K562 (cell line): ENCODE data around the gene TRPM4. TPM values are rescaled to one million over a fixed set of nuclear protein-coding genes. Genes with fewer than 3 reads are reported as not detected.

ENCODE experiments used
- BDP1 ChIP-seq: IDR thresholded peaks from 3 replicates; pipeline ENCODE4 v1.6.1; 2011; ENCODE audit not compliant: insufficient read length, insufficient read depth
- FIP1L1 ChIP-seq: fragments of 200-400 bp; formaldehyde crosslinking; IDR thresholded peaks from 2 replicates; pipeline ENCODE4 v1.6.1; 2018; ENCODE audit warnings: mild to moderate bottlenecking, low read depth, low read length; ENCODE audit not compliant: poor library complexity, severe bottlenecking
- ILK ChIP-seq: fragments of 450-650 bp; IDR thresholded peaks from 2 replicates; pipeline ENCODE4 v1.6.1; 2016; ENCODE audit warnings: missing genetic modification characterization, low read depth, mild to moderate bottlenecking, missing compliant biosample characterization, moderate library complexity, borderline replicate concordance
- KLF6 ChIP-seq: fragments of 250-450 bp; sonication (Bioruptor Pico); IDR thresholded peaks from 2 replicates; pipeline ENCODE4 v1.4.0; 2020; ENCODE audit warnings: mild to moderate bottlenecking, moderate library complexity, borderline replicate concordance
- TAF9B ChIP-seq: fragments of 450-650 bp; IDR thresholded peaks from 2 replicates; pipeline ENCODE4 v1.6.1; 2018; ENCODE audit warnings: mild to moderate bottlenecking; ENCODE audit not compliant: partially characterized antibody
- THRAP3 ChIP-seq: fragments of 450-650 bp; IDR thresholded peaks from 2 replicates; pipeline ENCODE4 v1.6.1; 2016; ENCODE audit warnings: mild to moderate bottlenecking, inconsistent platforms, borderline replicate concordance
- ZEB2 ChIP-seq: fragments of 450-650 bp; IDR thresholded peaks from 2 replicates; pipeline ENCODE4 v1.6.1; 2016
- ZKSCAN8 ChIP-seq: fragments of 200-800 bp; sonication (Bioruptor generic); IDR thresholded peaks from 2 replicates; pipeline ENCODE4 v1.6.1; 2016; ENCODE audit warnings: missing genetic modification characterization, missing compliant biosample characterization
- ZNF518B ChIP-seq: fragments of 250-450 bp; sonication (Bioruptor Pico); IDR thresholded peaks from 2 replicates; pipeline ENCODE4 v1.5.0; 2021; ENCODE audit warnings: mild to moderate bottlenecking, moderate library complexity
- ZNF717 ChIP-seq: fragments of 250-450 bp; sonication (Bioruptor Pico); IDR thresholded peaks from 2 replicates; pipeline ENCODE4 v1.5.0; 2021
- ZNF79 ChIP-seq: fragments of 250-450 bp; sonication (Bioruptor Pico); IDR thresholded peaks from 2 replicates; pipeline ENCODE4 v1.4.0; 2020; ENCODE audit warnings: low read depth, mild to moderate bottlenecking, moderate library complexity
- polyA plus RNA-seq, 8 experiments: library from polyadenylated mRNA; depleted of rRNA in 4 of 8; stranded (reverse) in 5 of 8; unstranded in 3 of 8; fragments of >200 nt; fragmentation: Nextera tagmentation in 2 of 8; fragmentation: Illumina TruSeq in 1 of 8; extraction: Ambion mirVana in 2 of 8; extraction: Trizol in 1 of 8; gene quantifications; 2 replicates each; pipeline versions ENCODE4 v1.2.1 to v1.2.3, GENCODE V29; 2011 to 2014; ENCODE audit warnings: inconsistent platforms in 1 of 8, missing spikeins in 1 of 8
- total RNA-seq, 7 experiments: library from RNA; depleted of rRNA in 6 of 7; stranded (reverse); fragments of >200 nt in 6 of 7; fragmentation: Illumina TruSeq in 2 of 7; extraction: Trizol in 2 of 7; gene quantifications; 2 replicates each; pipeline versions ENCODE4 v1.2.1 to v1.2.3, GENCODE V29; 2011 to 2021; ENCODE audit warnings: low replicate concordance in 1 of 7
- TF ChIP-seq, protein P1 (sequence below): fragments of 250-450 bp; sonication (Bioruptor Pico); IDR thresholded peaks from 2 replicates; pipeline ENCODE4 v1.4.0; 2020
- TF ChIP-seq, protein P2 (sequence below): fragments of 250-450 bp; sonication (Bioruptor Pico); IDR thresholded peaks from 2 replicates; pipeline ENCODE4 v1.4.0; 2020; ENCODE audit warnings: mild to moderate bottlenecking, moderate library complexity
- TF ChIP-seq, protein P3 (sequence below), 2 experiments: fragments of 450-650 bp in 1 of 2; sonication (generic) in 1 of 2; formaldehyde crosslinking in 1 of 2; IDR thresholded peaks in 1 of 2; conservative IDR thresholded peaks in 1 of 2; 2 replicates each; pipeline versions ENCODE4 v1.6.1 to v1.8.1; 2016 to 2023; ENCODE audit warnings: mild to moderate bottlenecking in 2 of 2, moderate library complexity in 2 of 2, inconsistent platforms in 1 of 2, missing genetic modification reagents in 1 of 2

Gene TRPM4
- total and polyA plus RNA-seq, 9 of the 15 experiments (the other 6 are each of a cell fraction or from before 2014, with no cell fraction given): 6.5 to 45.4 (median 15.2) TPM

GRCh38 chr19:49127674-49128544 lies 29.7 kb upstream of the TRPM4 start (continued):
- no peak for TF ChIP-seq ZKSCAN8 (CRISPR knock-in tag)
- TF ChIP-seq ZEB2: no peak
- TF ChIP-seq BDP1: no peak
- TF ChIP-seq TAF9B: no peak
- TF ChIP-seq ZNF79: no peak
- TF ChIP-seq, protein P1, sequence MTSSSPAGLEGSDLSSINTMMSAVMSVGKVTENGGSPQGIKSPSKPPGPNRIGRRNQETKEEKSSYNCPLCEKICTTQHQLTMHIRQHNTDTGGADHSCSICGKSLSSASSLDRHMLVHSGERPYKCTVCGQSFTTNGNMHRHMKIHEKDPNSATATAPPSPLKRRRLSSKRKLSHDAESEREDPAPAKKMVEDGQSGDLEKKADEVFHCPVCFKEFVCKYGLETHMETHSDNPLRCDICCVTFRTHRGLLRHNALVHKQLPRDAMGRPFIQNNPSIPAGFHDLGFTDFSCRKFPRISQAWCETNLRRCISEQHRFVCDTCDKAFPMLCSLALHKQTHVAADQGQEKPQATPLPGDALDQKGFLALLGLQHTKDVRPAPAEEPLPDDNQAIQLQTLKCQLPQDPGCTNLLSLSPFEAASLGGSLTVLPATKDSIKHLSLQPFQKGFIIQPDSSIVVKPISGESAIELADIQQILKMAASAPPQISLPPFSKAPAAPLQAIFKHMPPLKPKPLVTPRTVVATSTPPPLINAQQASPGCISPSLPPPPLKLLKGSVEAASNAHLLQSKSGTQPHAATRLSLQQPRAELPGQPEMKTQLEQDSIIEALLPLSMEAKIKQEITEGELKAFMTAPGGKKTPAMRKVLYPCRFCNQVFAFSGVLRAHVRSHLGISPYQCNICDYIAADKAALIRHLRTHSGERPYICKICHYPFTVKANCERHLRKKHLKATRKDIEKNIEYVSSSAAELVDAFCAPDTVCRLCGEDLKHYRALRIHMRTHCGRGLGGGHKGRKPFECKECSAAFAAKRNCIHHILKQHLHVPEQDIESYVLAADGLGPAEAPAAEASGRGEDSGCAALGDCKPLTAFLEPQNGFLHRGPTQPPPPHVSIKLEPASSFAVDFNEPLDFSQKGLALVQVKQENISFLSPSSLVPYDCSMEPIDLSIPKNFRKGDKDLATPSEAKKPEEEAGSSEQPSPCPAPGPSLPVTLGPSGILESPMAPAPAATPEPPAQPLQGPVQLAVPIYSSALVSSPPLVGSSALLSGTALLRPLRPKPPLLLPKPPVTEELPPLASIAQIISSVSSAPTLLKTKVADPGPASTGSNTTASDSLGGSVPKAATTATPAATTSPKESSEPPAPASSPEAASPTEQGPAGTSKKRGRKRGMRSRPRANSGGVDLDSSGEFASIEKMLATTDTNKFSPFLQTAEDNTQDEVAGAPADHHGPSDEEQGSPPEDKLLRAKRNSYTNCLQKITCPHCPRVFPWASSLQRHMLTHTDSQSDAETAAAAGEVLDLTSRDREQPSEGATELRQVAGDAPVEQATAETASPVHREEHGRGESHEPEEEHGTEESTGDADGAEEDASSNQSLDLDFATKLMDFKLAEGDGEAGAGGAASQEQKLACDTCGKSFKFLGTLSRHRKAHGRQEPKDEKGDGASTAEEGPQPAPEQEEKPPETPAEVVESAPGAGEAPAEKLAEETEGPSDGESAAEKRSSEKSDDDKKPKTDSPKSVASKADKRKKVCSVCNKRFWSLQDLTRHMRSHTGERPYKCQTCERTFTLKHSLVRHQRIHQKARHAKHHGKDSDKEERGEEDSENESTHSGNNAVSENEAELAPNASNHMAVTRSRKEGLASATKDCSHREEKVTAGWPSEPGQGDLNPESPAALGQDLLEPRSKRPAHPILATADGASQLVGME: no peak
- TF ChIP-seq ZNF717: no peak
- no peak for TF ChIP-seq ILK (tag)
- TF ChIP-seq, protein P2, sequence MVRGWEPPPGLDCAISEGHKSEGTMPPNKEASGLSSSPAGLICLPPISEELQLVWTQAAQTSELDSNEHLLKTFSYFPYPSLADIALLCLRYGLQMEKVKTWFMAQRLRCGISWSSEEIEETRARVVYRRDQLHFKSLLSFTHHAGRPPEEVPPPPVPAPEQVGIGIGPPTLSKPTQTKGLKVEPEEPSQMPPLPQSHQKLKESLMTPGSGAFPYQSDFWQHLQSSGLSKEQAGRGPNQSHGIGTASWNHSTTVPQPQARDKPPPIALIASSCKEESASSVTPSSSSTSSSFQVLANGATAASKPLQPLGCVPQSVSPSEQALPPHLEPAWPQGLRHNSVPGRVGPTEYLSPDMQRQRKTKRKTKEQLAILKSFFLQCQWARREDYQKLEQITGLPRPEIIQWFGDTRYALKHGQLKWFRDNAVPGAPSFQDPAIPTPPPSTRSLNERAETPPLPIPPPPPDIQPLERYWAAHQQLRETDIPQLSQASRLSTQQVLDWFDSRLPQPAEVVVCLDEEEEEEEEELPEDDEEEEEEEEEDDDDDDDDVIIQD (CRISPR knock-in tag): no peak
- no peak for TF ChIP-seq THRAP3
- TF ChIP-seq, protein P3, sequence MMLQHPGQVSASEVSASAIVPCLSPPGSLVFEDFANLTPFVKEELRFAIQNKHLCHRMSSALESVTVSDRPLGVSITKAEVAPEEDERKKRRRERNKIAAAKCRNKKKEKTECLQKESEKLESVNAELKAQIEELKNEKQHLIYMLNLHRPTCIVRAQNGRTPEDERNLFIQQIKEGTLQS (IDR thresholded peaks at IDR 0.05): no peak
- TF ChIP-seq, protein P3 (CRISPR knock-in tag; conservative IDR thresholded peaks at IDR 0.05): peak; percentile 55; the same call in 1 of the 2 replicates
- peak; percentile 61 for TF ChIP-seq FIP1L1
- no peak for TF ChIP-seq KLF6 (CRISPR knock-in tag)
- no peak for TF ChIP-seq ZNF518B (CRISPR knock-in tag)
